IMR-90 (cell line): ENCODE results near the gene FBXL7.

ENCODE experiments used
- MAFK ChIP-seq: IDR thresholded peaks from 2 replicates; pipeline ENCODE4 v1.6.1; 2012; ENCODE audit warnings: low read depth, low read length, improper control_type of control experiment
- TF ChIP-seq, protein P1 (sequence below): conservative IDR thresholded peaks from 2 replicates; pipeline ENCODE4 v1.5.1; 2012; ENCODE audit warnings: mild to moderate bottlenecking, low read depth, low read length, improper control_type of control experiment

DNA sequence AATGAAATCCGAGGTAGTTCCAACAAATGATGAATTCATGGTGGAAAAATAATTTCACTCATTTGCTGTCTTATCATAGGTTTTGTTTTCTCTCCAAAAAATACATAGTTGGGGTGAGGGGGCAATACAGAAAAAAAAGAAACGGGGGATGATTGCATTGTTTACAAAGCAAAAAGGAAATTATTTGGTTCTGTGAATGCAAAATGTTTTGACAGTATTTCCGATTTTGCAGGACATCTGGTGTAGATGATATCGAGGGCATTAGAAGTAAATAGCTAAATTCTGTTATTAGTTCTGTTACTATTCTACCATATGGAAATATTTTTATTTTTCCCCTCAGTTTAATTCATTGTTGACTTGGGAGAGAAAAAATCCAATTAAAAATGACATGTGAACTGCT lies 477.9 kb downstream of the FBXL7 start:
- TF ChIP-seq, protein P1, sequence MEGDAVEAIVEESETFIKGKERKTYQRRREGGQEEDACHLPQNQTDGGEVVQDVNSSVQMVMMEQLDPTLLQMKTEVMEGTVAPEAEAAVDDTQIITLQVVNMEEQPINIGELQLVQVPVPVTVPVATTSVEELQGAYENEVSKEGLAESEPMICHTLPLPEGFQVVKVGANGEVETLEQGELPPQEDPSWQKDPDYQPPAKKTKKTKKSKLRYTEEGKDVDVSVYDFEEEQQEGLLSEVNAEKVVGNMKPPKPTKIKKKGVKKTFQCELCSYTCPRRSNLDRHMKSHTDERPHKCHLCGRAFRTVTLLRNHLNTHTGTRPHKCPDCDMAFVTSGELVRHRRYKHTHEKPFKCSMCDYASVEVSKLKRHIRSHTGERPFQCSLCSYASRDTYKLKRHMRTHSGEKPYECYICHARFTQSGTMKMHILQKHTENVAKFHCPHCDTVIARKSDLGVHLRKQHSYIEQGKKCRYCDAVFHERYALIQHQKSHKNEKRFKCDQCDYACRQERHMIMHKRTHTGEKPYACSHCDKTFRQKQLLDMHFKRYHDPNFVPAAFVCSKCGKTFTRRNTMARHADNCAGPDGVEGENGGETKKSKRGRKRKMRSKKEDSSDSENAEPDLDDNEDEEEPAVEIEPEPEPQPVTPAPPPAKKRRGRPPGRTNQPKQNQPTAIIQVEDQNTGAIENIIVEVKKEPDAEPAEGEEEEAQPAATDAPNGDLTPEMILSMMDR = no peak
- TF ChIP-seq MAFK = no peak
